Thyroid gland (tissue), 4 donors: Measurements from ENCODE around the gene PRDX3. TPM values are rescaled to one million over a fixed set of nuclear protein-coding genes. Genes with fewer than 3 reads are reported as not detected.

Source experiments
- DNase-seq, 2 donors: peaks; one replicate each; pipeline ENCODE4 v3.0.0-alpha.2; 2019
- H3K27ac ChIP-seq, 3 donors: fragments of 200-600 bp; sonication (generic); 1 replicate in 2 of 3; 2 replicates in 1 of 3; pipeline ENCODE4 v1.5.1; 2016 to 2019; ENCODE audit warnings: mild to moderate bottlenecking in 1 of 3, moderate library complexity in 1 of 3
- H3K27me3 ChIP-seq: fragments of 200-600 bp; sonication (generic); one replicate; pipeline ENCODE4 v1.5.1; 2019
- H3K36me3 ChIP-seq, 2 donors: fragments of 200-600 bp; sonication (generic); one replicate each; pipeline ENCODE4 v1.5.1; 2016 to 2019
- H3K4me1 ChIP-seq, 2 donors: fragments of 200-600 bp; sonication (generic); one replicate each; pipeline ENCODE4 v1.5.1; 2017 to 2019
- H3K4me3 ChIP-seq, 3 donors: fragments of 200-600 bp; sonication (generic); replicated peaks in 1 of 3; 1 replicate in 2 of 3; 2 replicates in 1 of 3; pipeline ENCODE4 v1.5.1; 2016; ENCODE audit warnings: mild to moderate bottlenecking in 1 of 3
- H3K9me3 ChIP-seq: fragments of 200-600 bp; sonication (generic); one replicate; pipeline ENCODE4 v1.5.1; 2017
- POLR2A ChIP-seq, 2 donors: fragments of 450-650 bp; IDR thresholded peaks; one replicate each; pipeline ENCODE4 v1.6.1; 2017; ENCODE audit warnings: antibody characterized with exemption in 2 of 2, mild to moderate bottlenecking in 2 of 2, moderate library complexity in 1 of 2
- WGBS, 2 donors: methylation state at CpG; one replicate each; pipeline ENCODE4 v1.1.5; 2017; 5-methylcytosine and 5-hydroxymethylcytosine counted together
- intact Hi-C: fragments of 100-400 bp; cut with DNase I; formaldehyde crosslinking; loops from one replicate; pipeline ENCODE4 v1.15.1; 2023
- total RNA-seq, 4 donors: library from RNA; depleted of rRNA; stranded (reverse); fragments of >200 nt; gene quantifications; one replicate each; pipeline ENCODE4 v1.2.3, GENCODE V29; 2016
- TF ChIP-seq, protein P1 (sequence below), 6 experiments: fragments of 200-600 bp in 3 of 6; fragments of 450-650 bp in 3 of 6; sonication (generic) in 3 of 6; IDR thresholded peaks; one replicate each; pipeline ENCODE4 v1.5.1; 2016 to 2019; ENCODE audit warnings: antibody characterized with exemption in 6 of 6, mild to moderate bottlenecking in 2 of 6, inconsistent platforms in 1 of 6, moderate library complexity in 1 of 6

The PRDX3 gene
- total RNA-seq, 4 donors from 2014 or later: 137 to 299 (median 243) TPM

- 85 to 92% methylated on average over 5 of the region's 5 CpGs for WGBS, 2 donors
- Histone ChIP-seq H3K36me3 (no peaks in the 10 kb centered on the region), H3K4me1 (peaks cover 37 to 62% of the 10 kb centered on the region in 2 donors), H3K4me3 (no peak overlapping the region), H3K9me3 (no peaks in the 10 kb centered on the region), H3K27ac (peak overlapping the region in 1 of 3 donors; percentile 48), H3K27me3 (no peaks in the 10 kb centered on the region)
- intact Hi-C loops: no loop called here
- TF ChIP-seq, protein P1, sequence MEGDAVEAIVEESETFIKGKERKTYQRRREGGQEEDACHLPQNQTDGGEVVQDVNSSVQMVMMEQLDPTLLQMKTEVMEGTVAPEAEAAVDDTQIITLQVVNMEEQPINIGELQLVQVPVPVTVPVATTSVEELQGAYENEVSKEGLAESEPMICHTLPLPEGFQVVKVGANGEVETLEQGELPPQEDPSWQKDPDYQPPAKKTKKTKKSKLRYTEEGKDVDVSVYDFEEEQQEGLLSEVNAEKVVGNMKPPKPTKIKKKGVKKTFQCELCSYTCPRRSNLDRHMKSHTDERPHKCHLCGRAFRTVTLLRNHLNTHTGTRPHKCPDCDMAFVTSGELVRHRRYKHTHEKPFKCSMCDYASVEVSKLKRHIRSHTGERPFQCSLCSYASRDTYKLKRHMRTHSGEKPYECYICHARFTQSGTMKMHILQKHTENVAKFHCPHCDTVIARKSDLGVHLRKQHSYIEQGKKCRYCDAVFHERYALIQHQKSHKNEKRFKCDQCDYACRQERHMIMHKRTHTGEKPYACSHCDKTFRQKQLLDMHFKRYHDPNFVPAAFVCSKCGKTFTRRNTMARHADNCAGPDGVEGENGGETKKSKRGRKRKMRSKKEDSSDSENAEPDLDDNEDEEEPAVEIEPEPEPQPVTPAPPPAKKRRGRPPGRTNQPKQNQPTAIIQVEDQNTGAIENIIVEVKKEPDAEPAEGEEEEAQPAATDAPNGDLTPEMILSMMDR (IDR thresholded peaks at IDR 0.05): no peak
- no peak for TF ChIP-seq POLR2A (IDR thresholded peaks at IDR 0.05)
- DNase-seq: no peak
Observed at GRCh38 chr10:119216127-119216526, 37.5 kb upstream of the PRDX3 start.

DNA sequence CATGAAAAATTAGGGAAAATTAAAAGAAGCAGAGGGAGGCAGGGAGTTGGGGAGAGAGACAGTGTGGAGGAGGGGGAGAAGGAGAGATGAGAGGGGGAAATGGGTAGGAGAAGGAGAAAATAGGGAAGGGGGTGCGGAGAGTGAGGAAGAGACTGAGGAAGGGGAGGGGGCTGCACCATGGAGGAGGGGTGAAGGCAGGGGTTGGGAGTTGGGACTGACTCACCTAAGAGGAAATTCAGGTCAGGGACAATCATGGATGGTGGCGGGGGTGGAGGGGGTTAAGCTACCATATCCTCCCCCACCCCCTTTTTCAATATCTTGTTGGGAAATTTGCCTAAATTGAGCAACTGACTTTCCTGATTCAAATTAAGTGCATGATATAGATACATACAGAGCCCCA is 36.8 kb upstream of the PRDX3 start:
- no peaks in the 10 kb centered on the region for H3K9me3 ChIP-seq
- H3K27me3 ChIP-seq: no peaks in the 10 kb centered on the region
- no peak for TF ChIP-seq POLR2A (IDR thresholded peaks at IDR 0.05)
- TF ChIP-seq, protein P1 (IDR thresholded peaks at IDR 0.05): no peak
- peak overlapping the region in 1 of 3 donors; percentile 48 for H3K27ac ChIP-seq
- no peak for DNase-seq
- intact Hi-C loops: no loop called here
- H3K36me3 ChIP-seq: no peaks in the 10 kb centered on the region
- H3K4me1 ChIP-seq: peaks cover 43 to 63% of the 10 kb centered on the region in 2 donors
- WGBS, 2 donors: 91 to 98% methylated on average over 2 of the region's 2 CpGs
- no peak overlapping the region for H3K4me3 ChIP-seq

GRCh38 chr10:119211625-119212441 is 33.2 kb upstream of the PRDX3 start:
- H3K4me1 ChIP-seq: peaks cover 55 to 59% of the 10 kb centered on the region in 2 donors

GRCh38 chr10:119211176-119211575 is 32.6 kb upstream of the PRDX3 start:
- no peak for DNase-seq
- intact Hi-C loops: no loop called here
- H3K27me3 ChIP-seq: no peaks in the 10 kb centered on the region
- no peak for TF ChIP-seq POLR2A (IDR thresholded peaks at IDR 0.05)
- TF ChIP-seq, protein P1 (IDR thresholded peaks at IDR 0.05): no peak
- H3K4me1 ChIP-seq: peaks cover 55 to 56% of the 10 kb centered on the region in 2 donors
- 76 to 80% methylated on average over 3 of the region's 3 CpGs for WGBS, 2 donors
- H3K4me3 ChIP-seq: no peak overlapping the region
- H3K27ac ChIP-seq: peak overlapping the region; percentile 66 to 97 (median 95)
- no peaks in the 10 kb centered on the region for H3K9me3 ChIP-seq
- no peaks in the 10 kb centered on the region for H3K36me3 ChIP-seq

More at GRCh38 chr10:119211625-119212441, 33.2 kb upstream of the PRDX3 start:
- no peaks in the 10 kb centered on the region for H3K9me3 ChIP-seq
- peak overlapping the region; percentile 66 to 97 (median 95) for H3K27ac ChIP-seq
- TF ChIP-seq, protein P1 (IDR thresholded peaks at IDR 0.05): no peak
- TF ChIP-seq POLR2A (IDR thresholded peaks at IDR 0.05): no peak
- peak; percentile 34 to 39 for DNase-seq
- H3K36me3 ChIP-seq: no peaks in the 10 kb centered on the region
- intact Hi-C loops: no loop called here
- WGBS, 2 donors: 27 to 50% methylated on average over 12 of the region's 12 CpGs
- H3K4me3 ChIP-seq: no peak overlapping the region
- no peaks in the 10 kb centered on the region for H3K27me3 ChIP-seq

DNA sequence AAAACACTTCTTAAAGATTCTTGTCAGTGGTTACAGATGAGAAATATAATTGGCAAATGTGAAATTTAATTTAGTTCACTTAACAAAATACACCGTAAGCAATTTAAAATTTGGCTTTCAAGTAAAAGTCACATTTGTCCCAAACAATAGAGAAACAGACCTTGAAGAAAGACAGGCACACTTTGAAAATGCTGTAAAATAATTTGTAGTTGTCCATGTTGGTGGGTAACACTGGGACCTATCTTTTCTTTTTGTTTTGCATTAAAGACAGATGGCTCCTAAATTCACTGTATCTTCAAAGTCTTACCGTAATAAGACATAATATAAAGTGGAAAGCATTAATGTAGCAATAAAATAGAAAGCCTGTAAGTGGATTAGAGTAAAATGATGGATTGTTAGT is 32.0 kb upstream of the PRDX3 start:
- 88 to 94% methylated on average over 2 of the region's 2 CpGs for WGBS, 2 donors
- TF ChIP-seq POLR2A (IDR thresholded peaks at IDR 0.05): no peak
- TF ChIP-seq, protein P1 (IDR thresholded peaks at IDR 0.05): no peak
- Histone ChIP-seq H3K9me3 (no peaks in the 10 kb centered on the region), H3K27ac (peak overlapping the region; percentile 25 to 97 (median 95)), H3K4me3 (no peak overlapping the region), H3K27me3 (no peaks in the 10 kb centered on the region), H3K36me3 (no peaks in the 10 kb centered on the region), H3K4me1 (peaks cover 50 to 54% of the 10 kb centered on the region in 2 donors)
- intact Hi-C loops: no loop called here
- no peak for DNase-seq
